Mucosa of stomach (tissue), 1 donor: ENCODE data around the gene BACH1.

ENCODE experiments used
- H3K27me3 ChIP-seq: one replicate; pipeline ENCODE4 v1.7.0; 2013; ENCODE audit warnings: mild to moderate bottlenecking, low read length; ENCODE audit not compliant: control insufficient read depth, insufficient read depth
- H3K36me3 ChIP-seq: one replicate; pipeline ENCODE4 v1.7.0; 2013; ENCODE audit warnings: low read length; ENCODE audit not compliant: control insufficient read depth, insufficient read depth
- H3K4me1 ChIP-seq: one replicate; pipeline ENCODE4 v1.7.0; 2013; ENCODE audit warnings: mild to moderate bottlenecking, low read length; ENCODE audit not compliant: control insufficient read depth, insufficient read depth
- H3K4me3 ChIP-seq: one replicate; pipeline ENCODE4 v1.7.0; 2013; ENCODE audit warnings: low read length
- H3K9ac ChIP-seq: one replicate; pipeline ENCODE4 v1.7.0; 2013; ENCODE audit warnings: mild to moderate bottlenecking, low read length, moderate library complexity
- H3K9me3 ChIP-seq: one replicate; pipeline ENCODE4 v1.7.0; 2013; ENCODE audit warnings: mild to moderate bottlenecking, low read length, moderate library complexity; ENCODE audit not compliant: control insufficient read depth
- donor health status: Pancreatic carcinoma.

The BACH1 gene

DNA sequence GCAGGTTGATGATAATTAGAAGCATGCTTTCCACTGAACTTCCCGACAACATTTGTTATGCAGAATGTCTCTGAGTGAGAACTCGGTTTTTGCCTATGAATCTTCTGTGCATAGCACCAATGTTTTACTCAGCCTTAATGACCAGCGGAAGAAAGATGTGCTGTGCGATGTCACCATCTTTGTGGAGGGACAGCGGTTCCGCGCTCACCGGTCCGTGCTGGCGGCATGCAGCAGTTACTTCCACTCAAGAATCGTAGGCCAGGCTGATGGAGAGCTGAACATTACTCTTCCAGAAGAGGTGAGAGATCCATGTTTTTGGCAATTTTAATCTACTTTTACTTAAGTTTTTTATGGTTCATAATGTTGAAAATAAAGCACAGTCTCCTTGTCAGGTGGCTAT, 22.5 kb downstream of the BACH1 start:
- H3K36me3 ChIP-seq, result no peaks in the 10 kb centered on the region
- no peaks in the 10 kb centered on the region for H3K27me3 ChIP-seq
- no peak overlapping the region for H3K9ac ChIP-seq
- H3K9me3 ChIP-seq, result no peaks in the 10 kb centered on the region
- peaks cover 4% of the 10 kb centered on the region for H3K4me1 ChIP-seq
- no peak overlapping the region for H3K4me3 ChIP-seq

DNA sequence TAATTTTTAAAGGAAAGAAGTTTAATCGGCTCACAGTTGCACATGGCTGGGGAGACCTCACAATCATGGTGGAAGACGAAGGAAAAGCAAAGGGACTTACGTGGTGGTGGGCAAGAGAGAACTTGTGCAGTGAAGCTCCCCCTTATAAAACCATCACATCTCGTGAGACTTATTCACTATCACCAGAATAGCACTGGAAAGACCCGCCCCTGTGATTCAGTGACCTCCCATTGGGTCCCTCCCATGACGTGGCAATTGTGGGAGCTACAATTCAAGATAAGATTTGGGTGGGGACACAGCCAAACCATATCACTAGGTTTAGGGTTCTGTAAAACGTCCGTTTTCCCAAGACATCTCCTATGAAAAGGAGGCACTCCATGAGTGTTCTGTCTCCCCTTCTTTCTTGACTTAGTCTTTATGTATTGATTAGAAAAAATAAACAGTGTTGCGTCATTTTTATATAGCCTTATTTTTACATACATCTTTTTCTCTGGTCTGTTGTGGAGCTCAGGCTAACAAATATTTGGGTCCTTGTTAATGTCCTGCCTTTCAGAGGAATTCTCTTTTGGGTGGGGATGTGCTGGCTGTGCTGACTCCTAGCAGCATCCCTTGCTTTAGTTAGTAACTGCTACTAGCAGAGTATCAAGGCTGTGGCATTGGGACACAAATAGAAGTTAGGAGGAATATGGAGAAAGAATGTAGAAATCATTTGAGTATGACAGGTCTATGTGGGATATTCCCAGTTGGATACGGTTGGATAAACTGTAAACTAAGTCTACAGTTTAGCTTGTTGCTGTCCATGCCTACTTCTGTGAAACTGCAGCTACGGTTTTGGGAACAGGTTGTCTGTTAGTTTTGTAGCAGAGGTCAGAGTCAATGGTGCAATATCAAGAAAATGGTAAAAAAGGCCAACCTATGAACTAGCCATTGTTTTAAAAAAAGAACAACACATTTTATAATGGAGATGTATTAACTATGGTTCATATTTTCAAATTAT, 23.5 kb downstream of the BACH1 start:
- no peak overlapping the region for H3K9ac ChIP-seq
- H3K36me3 ChIP-seq, result no peaks in the 10 kb centered on the region
- no peak overlapping the region for H3K4me3 ChIP-seq
- H3K27me3 ChIP-seq, result no peaks in the 10 kb centered on the region
- H3K4me1 ChIP-seq, result peaks cover 4% of the 10 kb centered on the region
- H3K9me3 ChIP-seq, result no peaks in the 10 kb centered on the region

DNA sequence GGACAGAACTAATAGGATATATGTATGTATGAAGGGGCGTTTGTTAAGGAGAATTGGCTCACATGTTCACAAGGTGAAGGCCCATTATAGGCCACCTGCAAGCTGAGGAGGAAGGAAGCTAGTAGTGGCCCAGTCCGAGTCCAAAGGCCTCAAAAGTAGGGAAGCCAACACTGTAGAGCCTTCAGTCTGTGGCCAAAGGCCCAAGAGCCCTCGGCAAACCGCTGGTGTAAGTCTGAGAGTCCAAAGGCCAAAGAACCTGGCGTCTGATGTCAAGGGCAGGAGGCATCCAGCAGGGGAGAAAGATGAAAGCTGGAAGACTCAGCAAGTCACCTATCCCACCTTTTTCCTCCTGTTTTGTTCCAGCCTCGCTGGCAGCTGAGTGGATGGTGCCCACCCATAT, 24.5 kb downstream of the BACH1 start:
- Histone ChIP-seq H3K9me3 (no peaks in the 10 kb centered on the region), H3K4me1 (peaks cover 4% of the 10 kb centered on the region), H3K4me3 (no peak overlapping the region), H3K36me3 (no peaks in the 10 kb centered on the region), H3K27me3 (no peaks in the 10 kb centered on the region), H3K9ac (no peak overlapping the region)

DNA sequence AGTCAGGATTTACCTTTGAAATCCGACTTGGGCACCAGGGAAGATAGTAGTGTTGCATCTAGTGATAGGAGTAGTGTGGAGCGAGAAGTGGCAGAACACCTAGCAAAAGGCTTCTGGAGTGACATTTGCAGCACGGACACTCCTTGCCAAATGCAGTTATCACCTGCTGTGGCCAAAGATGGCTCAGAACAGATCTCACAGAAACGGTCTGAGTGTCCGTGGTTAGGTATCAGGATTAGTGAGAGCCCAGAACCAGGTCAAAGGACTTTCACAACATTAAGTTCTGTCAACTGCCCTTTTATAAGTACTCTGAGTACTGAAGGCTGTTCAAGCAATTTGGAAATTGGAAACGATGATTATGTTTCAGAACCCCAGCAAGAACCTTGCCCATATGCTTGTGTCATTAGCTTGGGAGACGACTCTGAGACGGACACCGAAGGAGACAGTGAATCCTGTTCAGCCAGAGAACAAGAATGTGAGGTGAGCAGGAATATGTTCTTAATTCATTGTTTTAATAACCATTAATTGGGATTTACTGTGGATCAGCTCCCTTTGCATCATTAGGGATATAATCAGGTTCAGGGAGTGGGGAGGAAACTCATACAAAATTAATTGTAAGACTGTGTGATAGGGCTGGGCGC, 28.3 kb downstream of the BACH1 start:
- no peak overlapping the region for H3K4me3 ChIP-seq
- no peak overlapping the region for H3K9ac ChIP-seq
- H3K4me1 ChIP-seq, result peaks cover 4% of the 10 kb centered on the region

DNA sequence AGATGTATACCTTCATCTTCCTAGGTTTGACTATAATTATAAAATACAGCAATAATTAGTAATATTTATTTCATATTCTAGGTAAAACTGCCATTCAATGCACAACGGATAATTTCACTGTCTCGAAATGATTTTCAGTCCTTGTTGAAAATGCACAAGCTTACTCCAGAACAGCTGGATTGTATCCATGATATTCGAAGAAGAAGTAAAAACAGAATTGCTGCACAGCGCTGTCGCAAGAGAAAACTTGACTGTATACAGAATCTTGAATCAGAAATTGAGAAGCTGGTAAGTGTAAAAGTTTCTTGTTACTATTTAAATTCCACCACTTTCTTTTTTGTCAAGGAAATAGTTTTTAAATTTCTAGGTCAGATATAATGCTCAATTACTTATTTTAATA, 30.7 kb downstream of the BACH1 start:
- H3K36me3 ChIP-seq, result no peaks in the 10 kb centered on the region
- H3K4me3 ChIP-seq, result no peak overlapping the region

More for the DNA sequence above, 28.3 kb downstream of the BACH1 start:
- Histone ChIP-seq H3K27me3 (no peaks in the 10 kb centered on the region), H3K36me3 (no peaks in the 10 kb centered on the region), H3K9me3 (no peaks in the 10 kb centered on the region)

DNA sequence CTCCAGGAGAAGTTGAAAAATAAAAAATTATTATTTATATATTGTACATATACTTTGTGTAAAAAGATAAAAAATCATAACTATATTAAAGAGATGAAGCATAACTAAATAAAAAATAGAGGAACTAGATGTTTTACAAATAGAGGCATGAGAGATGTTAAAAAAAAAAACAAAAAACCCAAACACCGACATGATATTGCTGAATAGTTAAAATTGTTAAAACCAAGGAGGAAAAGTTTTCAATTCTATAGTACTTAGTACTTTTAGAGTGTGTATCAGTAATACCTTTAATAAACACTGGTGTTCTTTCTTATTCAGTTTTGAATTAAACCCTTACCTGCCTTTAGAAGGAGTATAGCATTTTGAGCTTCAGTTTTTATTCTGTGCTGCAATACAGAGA, 32.1 kb downstream of the BACH1 start:
- Histone ChIP-seq H3K4me1 (no peaks in the 10 kb centered on the region), H3K4me3 (no peak overlapping the region), H3K9ac (no peak overlapping the region), H3K9me3 (no peaks in the 10 kb centered on the region), H3K27me3 (no peaks in the 10 kb centered on the region), H3K36me3 (no peaks in the 10 kb centered on the region)

More for the DNA sequence above, 30.7 kb downstream of the BACH1 start:
- Histone ChIP-seq H3K9ac (no peak overlapping the region), H3K27me3 (no peaks in the 10 kb centered on the region), H3K9me3 (no peaks in the 10 kb centered on the region), H3K4me1 (no peaks in the 10 kb centered on the region)

DNA sequence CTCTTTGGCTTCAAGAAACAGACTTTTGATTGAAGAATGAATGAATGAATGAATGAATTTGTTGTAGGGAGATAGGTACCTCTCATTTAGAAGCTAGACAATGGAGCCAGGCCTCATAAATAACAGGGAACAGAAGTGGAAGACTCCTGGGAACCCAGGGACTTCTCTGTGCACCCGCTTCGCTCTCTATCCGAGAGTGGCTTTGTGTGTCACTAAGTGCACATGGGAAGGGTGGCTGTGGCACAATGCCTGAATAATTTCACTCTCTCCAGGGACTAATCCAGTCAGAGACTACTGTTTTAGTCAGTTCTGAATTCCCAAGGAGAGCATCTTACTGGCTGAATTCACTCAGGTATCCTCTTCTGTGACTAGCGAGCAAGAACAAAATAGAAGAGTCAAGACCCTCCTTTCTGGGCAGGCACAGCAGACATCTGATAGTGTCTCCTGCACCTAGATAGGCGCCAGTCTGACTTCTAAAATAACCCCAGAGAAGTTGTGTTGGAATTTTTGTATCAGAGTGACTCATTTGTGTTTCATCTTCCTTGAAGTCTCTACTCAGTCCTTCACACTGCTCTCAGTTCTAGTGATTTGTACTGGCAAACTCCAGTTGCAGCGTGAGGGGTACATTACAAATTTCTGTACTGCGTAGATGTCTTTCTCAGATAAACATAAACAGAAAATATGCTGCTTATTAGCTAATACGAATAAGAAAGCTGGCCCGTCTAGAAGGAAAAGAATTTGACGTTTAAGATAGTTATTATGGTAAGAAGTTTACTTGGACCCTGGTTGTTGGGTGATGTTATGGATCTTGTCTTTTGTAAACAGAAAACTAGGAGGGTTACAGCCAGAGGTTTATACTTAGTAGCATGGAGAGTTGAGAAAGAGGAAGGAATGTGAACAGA, 34.0 kb downstream of the BACH1 start:
- no peaks in the 10 kb centered on the region for H3K9me3 ChIP-seq
- H3K9ac ChIP-seq, result no peak overlapping the region
- no peaks in the 10 kb centered on the region for H3K36me3 ChIP-seq
- H3K4me1 ChIP-seq, result no peaks in the 10 kb centered on the region
- H3K27me3 ChIP-seq, result no peaks in the 10 kb centered on the region
- H3K4me3 ChIP-seq, result no peak overlapping the region

DNA sequence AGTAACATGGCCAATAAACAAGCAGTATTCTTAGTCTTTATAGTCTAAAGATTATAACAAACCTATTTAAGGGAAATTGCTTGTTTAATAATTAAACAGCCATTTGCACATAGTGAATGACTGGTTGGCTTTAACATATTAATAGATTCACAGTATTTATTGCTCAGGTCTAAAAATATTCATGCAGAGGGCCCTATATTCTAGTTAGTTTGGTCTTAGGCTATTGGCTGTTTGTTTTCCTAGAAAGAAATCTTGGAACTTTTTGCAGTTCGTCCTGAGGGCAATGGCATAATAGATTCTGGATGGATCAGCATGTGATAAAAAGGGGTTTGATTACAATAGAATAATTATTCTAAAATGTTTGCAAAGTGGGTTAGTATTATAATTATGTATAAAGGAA, 34.7 kb downstream of the BACH1 start:
- Histone ChIP-seq H3K27me3 (no peaks in the 10 kb centered on the region), H3K9me3 (no peaks in the 10 kb centered on the region), H3K36me3 (no peaks in the 10 kb centered on the region), H3K9ac (no peak overlapping the region), H3K4me3 (no peak overlapping the region), H3K4me1 (no peaks in the 10 kb centered on the region)

DNA sequence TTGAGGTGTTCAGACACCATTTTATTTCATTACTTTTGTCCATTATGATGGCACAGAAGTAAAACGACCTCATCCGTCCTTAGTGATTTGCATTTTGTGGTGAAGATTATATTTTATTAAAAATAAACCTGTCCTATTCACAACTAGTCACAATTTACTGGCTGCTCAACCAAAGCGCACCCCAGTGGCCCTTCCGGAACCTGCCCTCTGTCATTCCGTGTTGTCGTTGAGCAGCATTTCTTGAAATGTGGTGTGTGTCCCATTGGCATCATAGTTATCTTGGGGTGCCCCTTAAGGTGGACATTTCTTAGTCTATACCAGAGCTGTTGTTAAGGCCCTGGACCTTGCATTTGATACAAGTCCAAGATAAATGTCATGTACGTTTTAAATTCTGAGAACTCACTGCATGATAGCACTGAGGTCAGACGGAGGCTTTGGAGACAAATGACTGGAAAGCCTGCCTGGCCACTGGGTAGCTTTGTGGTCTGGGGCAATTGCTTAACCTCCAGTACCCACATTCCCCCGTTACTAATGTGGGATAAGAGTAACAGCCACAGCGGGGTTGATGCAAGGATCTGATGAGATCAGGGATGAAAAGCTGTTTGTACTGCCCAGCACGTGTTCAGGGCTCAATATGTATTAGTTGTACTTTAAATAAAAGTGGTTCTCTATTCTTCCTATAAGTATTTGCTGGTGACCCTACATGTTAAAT, 36.2 kb downstream of the BACH1 start:
- Histone ChIP-seq H3K4me1 (peaks cover 2% of the 10 kb centered on the region), H3K36me3 (no peaks in the 10 kb centered on the region), H3K9me3 (no peaks in the 10 kb centered on the region), H3K9ac (no peak overlapping the region), H3K27me3 (no peaks in the 10 kb centered on the region), H3K4me3 (no peak overlapping the region)

DNA sequence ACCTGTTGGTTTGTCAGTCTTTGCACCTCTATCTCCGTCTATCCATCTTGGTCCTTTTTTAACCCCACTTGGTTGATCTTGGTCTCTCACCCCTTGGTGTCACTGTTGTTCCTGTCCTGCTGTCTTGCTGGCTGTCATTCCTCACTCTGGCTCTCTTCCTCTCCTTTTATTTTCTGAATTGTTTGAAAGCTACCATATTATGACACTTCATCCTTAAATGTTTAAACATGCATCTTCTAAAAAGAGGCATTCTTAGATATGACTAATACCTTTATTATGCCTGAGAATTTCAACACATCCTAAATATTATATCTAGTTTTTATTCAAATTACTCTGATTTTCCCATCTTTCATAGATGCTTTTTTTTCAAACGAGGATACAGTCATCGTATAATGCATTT, 37.0 kb downstream of the BACH1 start:
- no peaks in the 10 kb centered on the region for H3K27me3 ChIP-seq
- no peaks in the 10 kb centered on the region for H3K9me3 ChIP-seq
- H3K9ac ChIP-seq, result no peak overlapping the region
- H3K36me3 ChIP-seq, result no peaks in the 10 kb centered on the region
- H3K4me1 ChIP-seq, result peaks cover 10% of the 10 kb centered on the region
- H3K4me3 ChIP-seq, result no peak overlapping the region

DNA sequence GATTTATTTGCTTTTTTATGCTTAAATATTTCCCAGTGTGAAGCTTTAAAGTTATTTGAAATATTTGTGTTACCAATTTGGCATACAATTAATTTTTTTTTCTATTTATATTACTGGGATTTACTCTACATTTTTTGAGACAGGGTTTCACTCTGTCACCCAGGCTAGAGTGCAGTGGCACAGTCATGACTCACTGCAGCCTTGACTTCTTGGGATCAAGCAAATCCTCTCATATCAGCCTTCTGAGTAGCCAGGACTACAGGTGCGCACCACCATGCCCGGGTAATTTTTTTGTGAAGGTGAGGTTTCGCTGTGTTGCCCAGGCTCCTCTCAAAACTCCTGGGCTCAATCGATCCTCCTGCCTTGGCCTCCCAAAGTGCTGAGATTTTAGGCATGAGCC, 39.5 kb downstream of the BACH1 start:
- Histone ChIP-seq H3K4me1 (peaks cover 15% of the 10 kb centered on the region), H3K4me3 (no peak overlapping the region), H3K27me3 (no peaks in the 10 kb centered on the region), H3K36me3 (no peaks in the 10 kb centered on the region), H3K9me3 (no peaks in the 10 kb centered on the region), H3K9ac (no peak overlapping the region)
